OCI-LY1 (cell line): ENCODE data around the gene KAT2B.

Experiments
- H2AFZ ChIP-seq: fragments of 200-600 bp; sonication (generic), shearing (Covaris generic); 2 replicates; pipeline ENCODE4 v1.6.0; 2014; ENCODE audit warnings: antibody characterized with exemption, mild to moderate bottlenecking, low read length
- H3F3A ChIP-seq: fragments of 200-600 bp; sonication (generic), shearing (Covaris generic); 2 replicates; pipeline ENCODE4 v1.6.0; 2014; ENCODE audit warnings: mild to moderate bottlenecking, antibody characterized with exemption, low read length, moderate library complexity; ENCODE audit not compliant: insufficient read depth
- H3K27ac ChIP-seq: fragments of 200-600 bp; sonication (generic); 2 replicates; pipeline ENCODE4 v1.5.1; 2014; ENCODE audit warnings: low read length, mixed run types, mild to moderate bottlenecking, low read depth; ENCODE audit not compliant: poor library complexity, severe bottlenecking
- H3K27me3 ChIP-seq: fragments of 200-600 bp; sonication (generic); 2 replicates; pipeline ENCODE4 v1.6.0; 2014; ENCODE audit warnings: antibody characterized with exemption, mild to moderate bottlenecking, low read length, moderate library complexity; ENCODE audit not compliant: insufficient read depth
- H3K36me3 ChIP-seq: fragments of 200-600 bp; sonication (generic); 2 replicates; pipeline ENCODE4 v1.6.1; 2014; ENCODE audit warnings: mild to moderate bottlenecking, antibody characterized with exemption, low read length, moderate library complexity, mixed read lengths; ENCODE audit not compliant: insufficient read depth
- H3K4me1 ChIP-seq: fragments of 200-600 bp; sonication (generic); 2 replicates; pipeline ENCODE4 v1.5.1; 2014; ENCODE audit warnings: mild to moderate bottlenecking, low read length, moderate library complexity; ENCODE audit not compliant: insufficient read depth, severe bottlenecking
- H3K4me2 ChIP-seq: fragments of 200-600 bp; sonication (generic), shearing (Covaris generic); 2 replicates; pipeline ENCODE4 v1.6.1; 2014; ENCODE audit warnings: low read length
- H3K4me3 ChIP-seq: fragments of 200-600 bp; sonication (generic); 2 replicates; pipeline ENCODE4 v1.5.1; 2014; ENCODE audit warnings: low read length, low read depth, mild to moderate bottlenecking, mixed read lengths; ENCODE audit not compliant: poor library complexity, severe bottlenecking
- H3K79me2 ChIP-seq: fragments of 200-600 bp; shearing (Covaris generic); 2 replicates; pipeline ENCODE4 v1.6.1; 2016; ENCODE audit warnings: mixed run types, low read length, mixed read lengths; ENCODE audit not compliant: insufficient read depth
- H3K9ac ChIP-seq: fragments of 200-600 bp; sonication (generic), shearing (Covaris generic); 2 replicates; pipeline ENCODE4 v1.6.1; 2014; ENCODE audit warnings: mild to moderate bottlenecking, low read length, mixed read lengths
- H3K9me2 ChIP-seq: fragments of 200-600 bp; sonication (generic), shearing (Covaris generic); 2 replicates; pipeline ENCODE4 v1.6.1; 2014; ENCODE audit warnings: low read depth, mild to moderate bottlenecking, low read length, mixed read lengths
- H3K9me3 ChIP-seq: fragments of 200-600 bp; shearing (Covaris generic); 2 replicates; pipeline ENCODE4 v1.6.1; 2014; ENCODE audit warnings: low read length, mixed read lengths
- H4K20me1 ChIP-seq: fragments of 200-600 bp; sonication (generic), shearing (Covaris generic); 2 replicates; pipeline ENCODE4 v1.6.0; 2016; ENCODE audit warnings: mild to moderate bottlenecking, low read length; ENCODE audit not compliant: insufficient read depth
- CTCF ChIP-seq: fragments of 200-600 bp; sonication (generic), shearing (Covaris generic); IDR thresholded peaks from 2 replicates; pipeline ENCODE4 v1.5.1; 2017; ENCODE audit warnings: mild to moderate bottlenecking, antibody characterized with exemption, low read length, moderate library complexity, mixed read lengths
- EZH2 ChIP-seq: fragments of 200-600 bp; sonication (generic), shearing (Covaris generic); IDR thresholded peaks from 2 replicates; pipeline ENCODE4 v1.8.0; 2017; ENCODE audit warnings: borderline replicate concordance, mixed run types, mild to moderate bottlenecking, antibody characterized with exemption, low read length, moderate library complexity, mixed read lengths

Gene KAT2B

DNA sequence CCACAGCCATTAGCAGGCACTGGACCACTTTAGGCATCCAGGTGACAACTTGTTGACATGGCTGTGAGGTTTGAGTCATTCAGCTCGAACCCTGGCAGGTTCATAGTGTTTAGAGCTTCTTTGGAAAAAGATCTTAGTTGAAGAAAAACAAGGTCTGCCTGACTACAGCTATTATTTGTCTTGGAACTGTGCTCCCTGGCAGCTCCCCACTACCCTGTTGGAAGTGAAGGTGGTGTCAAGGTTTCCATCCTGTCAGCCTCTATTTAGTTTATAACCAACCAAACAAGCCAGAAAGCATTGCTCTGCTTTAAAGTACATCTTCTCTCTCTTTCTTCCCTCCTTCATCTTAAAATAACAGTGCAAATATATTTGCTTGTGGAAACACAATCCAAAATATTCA lies 56.8 kb downstream of the KAT2B start:
- peaks cover 10% of the 10 kb centered on the region for H3K36me3 ChIP-seq
- H3K4me1 ChIP-seq: no peaks in the 10 kb centered on the region
- no peaks in the 10 kb centered on the region for H4K20me1 ChIP-seq
- H3K79me2 ChIP-seq: no peaks in the 10 kb centered on the region
- no peak overlapping the region for H3K9ac ChIP-seq
- no peaks in the 10 kb centered on the region for H3F3A ChIP-seq
- no peaks in the 10 kb centered on the region for H3K9me3 ChIP-seq
- no peak overlapping the region for H2AFZ ChIP-seq
- H3K27me3 ChIP-seq: no peaks in the 10 kb centered on the region
- H3K9me2 ChIP-seq: no peaks in the 10 kb centered on the region
- H3K4me2 ChIP-seq: no peak overlapping the region
- TF ChIP-seq EZH2 (no peak), CTCF (no peak)
- no peak overlapping the region for H3K4me3 ChIP-seq
- no peak overlapping the region for H3K27ac ChIP-seq

DNA sequence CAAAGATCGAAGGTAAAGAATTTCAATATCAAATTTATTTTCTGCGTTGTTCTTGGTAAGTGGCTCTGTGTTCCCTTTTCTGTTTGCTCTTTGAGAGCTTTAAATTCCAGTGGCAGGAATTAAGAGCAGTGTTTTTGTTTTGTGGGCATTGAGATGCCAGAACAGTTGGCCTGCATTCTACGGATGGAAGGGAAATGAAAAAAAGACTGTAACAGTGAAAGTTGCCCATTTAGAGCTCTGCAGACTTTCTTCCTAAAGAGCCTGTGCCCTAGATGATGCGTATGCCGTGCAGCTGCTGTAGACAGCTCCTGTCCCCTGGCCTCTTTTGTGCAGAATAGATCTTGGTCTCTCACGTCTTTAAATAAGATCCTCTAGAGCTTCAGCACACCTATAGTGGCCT lies 58.8 kb downstream of the KAT2B start:
- Histone ChIP-seq H3K9me2 (no peaks in the 10 kb centered on the region), H3K79me2 (no peaks in the 10 kb centered on the region), H3K36me3 (peaks cover 10% of the 10 kb centered on the region), H3K4me2 (no peak overlapping the region), H3K9me3 (no peaks in the 10 kb centered on the region), H3K27me3 (no peaks in the 10 kb centered on the region), H3K4me3 (no peak overlapping the region), H3F3A (no peaks in the 10 kb centered on the region), H2AFZ (no peak overlapping the region), H3K27ac (no peak overlapping the region), H3K9ac (no peak overlapping the region), H3K4me1 (no peaks in the 10 kb centered on the region), H4K20me1 (no peaks in the 10 kb centered on the region)
- TF ChIP-seq EZH2: no peak

- no peaks in the 10 kb centered on the region for H3K27me3 ChIP-seq
- H4K20me1 ChIP-seq: no peaks in the 10 kb centered on the region
- no peak overlapping the region for H3K4me2 ChIP-seq
- H3K9me3 ChIP-seq: no peaks in the 10 kb centered on the region
- H3F3A ChIP-seq: no peaks in the 10 kb centered on the region
- TF ChIP-seq EZH2: no peak
- TF ChIP-seq CTCF: no peak
- H3K79me2 ChIP-seq: no peaks in the 10 kb centered on the region
- H3K9ac ChIP-seq: no peak overlapping the region
- no peak overlapping the region for H3K27ac ChIP-seq
- H3K4me3 ChIP-seq: no peak overlapping the region
- H3K4me1 ChIP-seq: no peaks in the 10 kb centered on the region
- no peak overlapping the region for H2AFZ ChIP-seq
- peaks cover 6% of the 10 kb centered on the region for H3K36me3 ChIP-seq
- no peaks in the 10 kb centered on the region for H3K9me2 ChIP-seq
Observed at GRCh38 chr3:20100151-20100550, 59.9 kb downstream of the KAT2B start.

DNA sequence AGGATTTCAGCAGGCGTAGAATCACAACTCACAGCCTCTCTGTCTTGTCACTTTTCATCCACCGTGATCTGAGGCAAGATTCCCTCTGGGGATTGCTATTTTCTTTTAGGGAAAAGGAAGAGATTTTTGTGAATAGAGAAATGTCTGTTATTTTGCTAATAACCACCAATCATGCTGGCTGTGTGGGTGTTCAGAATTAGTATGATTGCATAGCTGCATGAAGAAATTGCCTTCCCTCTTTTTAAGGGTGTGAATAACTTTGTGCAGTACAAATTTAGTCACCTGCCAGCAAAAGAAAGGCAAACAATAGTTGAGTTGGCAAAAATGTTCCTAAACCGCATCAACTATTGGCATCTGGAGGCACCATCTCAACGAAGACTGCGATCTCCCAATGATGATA lies 60.8 kb downstream of the KAT2B start:
- Histone ChIP-seq H3K79me2 (no peaks in the 10 kb centered on the region), H3K27ac (no peak overlapping the region), H3K36me3 (no peaks in the 10 kb centered on the region; the same call in 1 of the 2 replicates), H3K27me3 (no peaks in the 10 kb centered on the region), H2AFZ (no peak overlapping the region), H4K20me1 (no peaks in the 10 kb centered on the region), H3K4me3 (no peak overlapping the region), H3K9me3 (no peaks in the 10 kb centered on the region), H3F3A (no peaks in the 10 kb centered on the region), H3K4me2 (no peak overlapping the region), H3K9me2 (no peaks in the 10 kb centered on the region), H3K4me1 (no peaks in the 10 kb centered on the region), H3K9ac (no peak overlapping the region)
- no peak for TF ChIP-seq EZH2
- TF ChIP-seq CTCF: no peak
